Neural cell (in vitro differentiated cells): ENCODE results near the gene PCED1A. TPM values are rescaled to one million over a fixed set of nuclear protein-coding genes. Genes with fewer than 3 reads are reported as not detected.

Source experiments
- H2AFZ ChIP-seq: fragments of 200-600, 300-800 bp; sonication (generic), shearing (Covaris generic); 2 replicates; pipeline ENCODE4 v1.6.0; 2014; ENCODE audit warnings: low read depth, mild to moderate bottlenecking, antibody characterized with exemption, low read length, moderate library complexity
- H3F3A ChIP-seq: fragments of 200-600 bp; shearing (Covaris generic); 2 replicates; pipeline ENCODE4 v1.6.1; 2016; ENCODE audit warnings: mild to moderate bottlenecking, moderate library complexity, mixed read lengths, antibody characterized with exemption, low read length; ENCODE audit not compliant: insufficient read depth, poor library complexity, severe bottlenecking
- H3K27ac ChIP-seq: fragments of 200-600, 300-800 bp; sonication (generic), shearing (Covaris generic); 2 replicates; pipeline ENCODE4 v1.5.1; 2014; ENCODE audit warnings: mild to moderate bottlenecking, low read length, moderate library complexity
- H3K27me3 ChIP-seq: fragments of 300-800, 200-600 bp; sonication (generic), shearing (Covaris generic); 2 replicates; pipeline ENCODE4 v1.6.0; 2014; ENCODE audit warnings: mild to moderate bottlenecking, low read depth, low read length, moderate library complexity; ENCODE audit not compliant: insufficient read depth
- H3K36me3 ChIP-seq: fragments of 300-800, 200-600 bp; sonication (generic), shearing (Covaris generic); 2 replicates; pipeline ENCODE4 v1.5.1; 2014; ENCODE audit warnings: mild to moderate bottlenecking, antibody characterized with exemption, low read length, moderate library complexity; ENCODE audit not compliant: insufficient read depth
- H3K4me2 ChIP-seq: fragments of 300-800, 200-600 bp; sonication (generic), shearing (Covaris generic); 2 replicates; pipeline ENCODE4 v1.6.0; 2014; ENCODE audit warnings: mild to moderate bottlenecking, low read length
- H3K4me3 ChIP-seq: fragments of 300-800, 200-600 bp; sonication (generic), shearing (Covaris generic); 2 replicates; pipeline ENCODE4 v1.5.1; 2014; ENCODE audit warnings: mild to moderate bottlenecking, low read length, moderate library complexity
- H3K79me2 ChIP-seq: fragments of 200-600 bp; shearing (Covaris generic); replicated peaks from 2 replicates; pipeline ENCODE4 v1.6.0; 2014; ENCODE audit warnings: mild to moderate bottlenecking, low read length, moderate library complexity; ENCODE audit not compliant: insufficient read depth
- H3K9ac ChIP-seq: fragments of 300-800, 200-600 bp; sonication (generic), shearing (Covaris generic); 2 replicates; pipeline ENCODE4 v1.6.1; 2016; ENCODE audit warnings: mild to moderate bottlenecking, low read length, mixed read lengths
- H3K9me2 ChIP-seq: fragments of 200-600 bp; shearing (Covaris generic); 2 replicates; pipeline ENCODE4 v1.6.1; 2016; ENCODE audit warnings: mild to moderate bottlenecking, low read length, mixed read lengths; ENCODE audit not compliant: insufficient read depth
- H3K9me3 ChIP-seq: fragments of 200-600, 300-800 bp; sonication (generic), shearing (Covaris generic); 2 replicates; pipeline ENCODE4 v1.6.1; 2016; ENCODE audit warnings: mild to moderate bottlenecking, mixed run types, low read length, moderate library complexity, mixed read lengths
- H4K20me1 ChIP-seq: fragments of 200-600 bp; shearing (Covaris generic); 2 replicates; pipeline ENCODE4 v1.6.1; 2016; ENCODE audit warnings: mild to moderate bottlenecking, mixed run types; ENCODE audit not compliant: insufficient read depth
- CTCF ChIP-seq: fragments of 450-650 bp; IDR thresholded peaks from 2 replicates; pipeline ENCODE4 v1.5.1; 2014; ENCODE audit warnings: antibody characterized with exemption, mild to moderate bottlenecking, moderate library complexity; ENCODE audit not compliant: poor library complexity, severe bottlenecking
- EP300 ChIP-seq: fragments of 450-650 bp; conservative IDR thresholded peaks from 2 replicates; pipeline ENCODE4 v1.6.1; 2014; ENCODE audit warnings: antibody characterized with exemption, mild to moderate bottlenecking, moderate library complexity; ENCODE audit not compliant: poor library complexity, severe bottlenecking
- EZH2 ChIP-seq: fragments of 200-600, 300-800 bp; shearing (Covaris generic), sonication (generic); IDR thresholded peaks from 2 replicates; pipeline ENCODE4 v1.6.1; 2014; ENCODE audit warnings: antibody characterized with exemption, low read length, borderline replicate concordance, mild to moderate bottlenecking; ENCODE audit not compliant: insufficient read depth, poor library complexity, severe bottlenecking
- MXI1 ChIP-seq: fragments of 450-650 bp; conservative IDR thresholded peaks from 2 replicates; pipeline ENCODE4 v1.6.1; 2014; ENCODE audit warnings: antibody characterized with exemption, mild to moderate bottlenecking; ENCODE audit not compliant: poor library complexity, severe bottlenecking
- POLR2AphosphoS5 ChIP-seq: IDR thresholded peaks from 2 replicates; pipeline ENCODE4 v1.6.1; 2012
- RAD21 ChIP-seq: fragments of 450-650 bp; conservative IDR thresholded peaks from 2 replicates; pipeline ENCODE4 v1.6.1; 2014; ENCODE audit warnings: antibody characterized with exemption, mild to moderate bottlenecking, moderate library complexity
- REST ChIP-seq: IDR thresholded peaks from 2 replicates; pipeline ENCODE4 v1.6.1; 2012; ENCODE audit warnings: borderline replicate concordance
- SMC3 ChIP-seq: fragments of 450-650 bp; conservative IDR thresholded peaks from 2 replicates; pipeline ENCODE4 v1.6.1; 2014; ENCODE audit warnings: antibody characterized with exemption, mild to moderate bottlenecking, moderate library complexity; ENCODE audit not compliant: poor library complexity
- TAF1 ChIP-seq: IDR thresholded peaks from 2 replicates; pipeline ENCODE4 v1.6.1; 2012; ENCODE audit warnings: low read depth
- polyA plus RNA-seq: library from polyadenylated mRNA; depleted of rRNA; stranded (reverse); fragments of >200 nt; gene quantifications from 2 replicates; pipeline ENCODE4 v1.2.3, GENCODE V29; 2014

PCED1A gene
- polyA plus RNA-seq, 1 donor from 2014 or later, result 132 TPM

- Histone ChIP-seq H3K4me3 (no peak overlapping the region), H4K20me1 (no peaks in the 10 kb centered on the region), H3F3A (no peaks in the 10 kb centered on the region), H3K9me3 (peaks cover 9% of the 10 kb centered on the region), H3K4me2 (no peak overlapping the region), H3K36me3 (no peaks in the 10 kb centered on the region), H3K9me2 (no peaks in the 10 kb centered on the region), H3K79me2 (no peaks in the 10 kb centered on the region), H3K27me3 (peaks cover 6% of the 10 kb centered on the region), H2AFZ (no peak overlapping the region), H3K9ac (no peak overlapping the region), H3K27ac (no peak overlapping the region)
- TF ChIP-seq EZH2 (no peak), MXI1 (no peak), SMC3 (no peak), CTCF (no peak), POLR2AphosphoS5 (no peak), TAF1 (no peak), EP300 (no peak), REST (no peak), RAD21 (no peak)
Observed at GRCh38 chr20:2815242-2815900, 25.1 kb downstream of the PCED1A start.

GRCh38 chr20:2814587-2815051 is 25.8 kb downstream of the PCED1A start, which contains the start of gene C20orf141:
Gene C20orf141, plus strand, starts transcription at chr20:2814987. Its CDS starts 198 bp downstream, at chr20:2815185.
- Histone ChIP-seq H3K27ac (no peak within 1 kb of the TSS), H3K4me2 (no peak within 1 kb of the TSS), H2AFZ (no peak within 1 kb of the TSS), H3K9me3 (peaks cover 9% of the 10 kb centered on the region), H3K79me2 (no peaks in the 10 kb centered on the region), H4K20me1 (no peaks in the 10 kb centered on the region), H3K9me2 (no peaks in the 10 kb centered on the region), H3K4me3 (no peak within 1 kb of the TSS), H3F3A (no peaks in the 10 kb centered on the region), H3K9ac (no peak within 1 kb of the TSS), H3K36me3 (no peaks in the 10 kb centered on the region), H3K27me3 (no peaks in the 10 kb centered on the region)
- TF ChIP-seq MXI1, result no peak
- no peak for TF ChIP-seq REST
- TF ChIP-seq POLR2AphosphoS5, result no peak
- no peak for TF ChIP-seq TAF1
- no peak for TF ChIP-seq CTCF
- no peak for TF ChIP-seq SMC3
- no peak for TF ChIP-seq EP300
- no peak for TF ChIP-seq RAD21
- no peak for TF ChIP-seq EZH2
